Gastroesophageal sphincter (tissue), 3 donors: ENCODE results near the gene NR2F2.

ENCODE experiments used
- CTCF ChIP-seq, 4 experiments: fragments of 200-600 bp in 2 of 4; fragments of 450-650 bp in 2 of 4; sonication (generic) in 1 of 4; IDR thresholded peaks; one replicate each; pipeline ENCODE4 v1.5.1; 2017 to 2019; ENCODE audit warnings: antibody characterized with exemption in 4 of 4, mild to moderate bottlenecking in 2 of 4, moderate library complexity in 2 of 4
- POLR2A ChIP-seq, 2 donors: fragments of 450-650 bp; IDR thresholded peaks; one replicate each; pipeline ENCODE4 v1.6.1; 2017; ENCODE audit warnings: antibody characterized with exemption in 2 of 2, mild to moderate bottlenecking in 2 of 2, moderate library complexity in 1 of 2
- POLR2AphosphoS5 ChIP-seq: sonication (generic); formaldehyde crosslinking; IDR thresholded peaks from one replicate; pipeline ENCODE4 v1.6.1; 2017; ENCODE audit warnings: antibody characterized with exemption

- TF ChIP-seq CTCF (IDR thresholded peaks at IDR 0.05) (no peak), POLR2A (IDR thresholded peaks at IDR 0.05) (no peak), POLR2AphosphoS5 (no peak)
Measured at GRCh38 chr15:96311956-96312294, 18.6 kb upstream of the NR2F2 start.
